GOT3 (cell line): Measurements from ENCODE around the gene DIPK1C.
"Not testable (repeated sequence)": the region's sequence is repeated elsewhere in the genome, so short reads cannot be mapped to it uniquely, and the experiment has no call there.

Experiments
- DNase-seq: peaks from one replicate; lab custom pipeline; 2025; ENCODE audit warnings: mixed read lengths; lab: John Stamatoyannopoulos, UW

Gene DIPK1C

DNA sequence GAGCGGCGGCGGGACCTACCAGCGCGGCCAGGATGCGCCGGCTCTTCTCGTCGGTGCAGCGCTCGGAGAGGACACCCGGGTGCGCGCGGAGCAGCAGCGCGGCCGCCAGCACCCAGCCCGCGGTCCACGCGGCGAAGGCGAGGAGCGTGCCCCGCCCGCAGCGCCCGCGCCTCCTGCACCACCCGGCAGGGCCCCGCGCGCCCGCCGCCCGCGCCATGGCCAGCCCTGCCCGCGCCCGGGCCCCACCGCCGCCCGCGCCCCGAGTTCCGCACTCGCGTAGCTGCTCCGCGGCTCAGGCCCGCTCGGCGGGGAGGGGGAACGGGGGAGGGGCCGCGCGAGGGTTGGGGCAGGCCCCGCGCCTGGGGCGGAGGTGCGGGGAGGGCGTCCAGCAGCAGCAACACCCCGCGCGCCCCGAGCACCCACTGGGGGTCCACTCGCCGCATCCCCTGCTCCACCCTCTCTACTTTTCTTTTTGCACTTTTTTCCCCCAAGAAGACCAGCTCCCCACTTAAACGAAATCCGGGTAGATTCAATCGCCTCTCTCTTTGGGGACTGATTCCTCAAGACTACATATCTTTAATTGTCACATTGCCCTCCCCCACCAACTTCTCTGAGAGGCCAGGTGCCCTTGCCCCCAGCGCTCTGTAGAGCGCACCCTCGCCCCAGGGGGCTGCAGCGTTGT is at the start of gene DIPK1C:
Gene DIPK1C (minus strand): TSS at position 266 of the 682 bp plus-strand sequence. CDS start 49 bp downstream, at position 217.
- DNase-seq, result no peak

DNA sequence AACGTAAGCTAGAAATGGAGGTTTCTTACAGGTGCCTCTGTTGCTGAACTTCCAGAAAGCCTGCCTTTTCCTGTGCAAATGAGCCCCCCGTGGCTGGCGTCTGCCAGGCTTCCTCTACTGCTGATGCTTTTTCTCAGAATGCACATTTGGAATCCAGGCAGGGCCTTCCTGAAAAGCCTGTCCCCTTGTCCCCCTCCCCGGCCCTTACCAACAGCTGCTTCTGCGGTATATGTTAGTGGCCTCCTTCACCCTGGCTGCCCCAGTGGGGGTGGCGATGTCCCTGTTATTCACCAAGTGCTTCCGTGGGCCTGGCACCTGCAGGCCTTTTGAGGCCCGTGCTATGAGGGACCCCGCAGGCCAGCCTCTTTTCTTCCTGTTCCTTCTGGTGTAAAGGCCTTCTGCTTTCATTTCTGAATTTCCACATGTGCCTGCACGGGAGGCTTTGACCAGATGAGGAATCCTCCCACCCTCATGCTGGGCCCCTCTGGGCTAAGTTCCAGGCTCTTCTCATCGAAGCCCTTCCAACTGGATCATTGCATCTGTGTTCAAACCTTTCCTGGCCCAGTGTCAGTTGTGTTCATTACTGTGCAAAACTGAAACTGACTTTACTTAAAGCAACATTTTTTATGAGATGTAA is 49.5 kb upstream of the DIPK1C start:
- no peak for DNase-seq

DNA sequence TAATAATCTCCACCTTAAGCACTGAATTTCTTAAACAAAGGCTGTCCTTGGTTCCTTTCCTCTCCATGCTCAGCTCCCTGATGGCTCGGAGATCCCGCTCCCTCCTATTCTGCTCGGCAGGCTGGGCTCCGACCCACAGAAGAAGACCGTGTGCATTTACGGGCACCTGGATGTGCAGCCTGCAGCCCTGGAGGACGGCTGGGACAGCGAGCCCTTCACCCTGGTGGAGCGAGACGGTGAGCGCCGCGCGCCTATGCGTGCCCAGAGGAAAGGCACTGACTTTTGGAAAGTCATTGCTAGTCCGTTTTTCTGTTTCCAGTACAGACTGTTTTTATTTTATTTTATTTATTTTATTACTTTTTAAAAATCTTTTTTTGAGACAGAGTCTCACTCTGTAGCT is 48.7 kb upstream of the DIPK1C start:
- DNase-seq, result no peak

DNA sequence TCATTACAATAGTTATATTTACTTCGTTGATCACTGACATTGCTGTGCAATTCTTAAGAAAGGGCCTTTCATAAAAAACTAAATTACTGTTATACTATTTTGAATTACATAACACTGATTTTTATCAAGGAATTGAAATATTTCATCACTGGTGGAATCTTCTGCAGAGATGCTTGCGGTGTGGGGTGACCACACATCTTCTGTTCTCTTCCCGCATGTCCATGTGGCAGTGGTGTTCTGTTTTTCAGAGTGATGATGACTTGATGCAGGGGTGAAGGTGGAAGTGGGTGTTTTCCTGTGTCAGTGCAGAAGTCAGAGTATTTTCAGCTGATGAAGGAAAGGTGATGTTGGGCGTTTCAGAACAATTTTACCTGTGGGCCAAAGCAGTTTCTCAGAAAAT is 46.0 kb upstream of the DIPK1C start:
- no peak for DNase-seq

DNA sequence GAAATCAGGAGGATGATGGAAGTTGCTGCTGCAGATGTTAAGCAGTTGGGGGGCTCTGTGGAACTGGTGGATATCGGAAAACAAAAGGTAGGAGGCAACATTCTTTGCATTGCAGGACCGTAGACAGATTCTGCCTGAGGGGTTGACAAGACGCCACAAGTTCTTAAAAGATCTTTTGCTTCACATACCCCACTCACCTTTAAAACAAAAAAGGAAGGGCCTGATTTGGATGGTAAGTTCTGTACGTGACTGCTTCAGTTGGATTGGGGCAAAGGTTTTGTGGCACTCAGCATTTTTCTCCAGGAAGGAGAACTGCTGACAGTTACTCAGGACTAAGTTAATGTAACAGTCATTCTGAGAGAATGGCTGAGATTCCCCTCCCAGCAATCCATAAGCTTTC is 44.3 kb upstream of the DIPK1C start:
- DNase-seq, result no peak

DNA sequence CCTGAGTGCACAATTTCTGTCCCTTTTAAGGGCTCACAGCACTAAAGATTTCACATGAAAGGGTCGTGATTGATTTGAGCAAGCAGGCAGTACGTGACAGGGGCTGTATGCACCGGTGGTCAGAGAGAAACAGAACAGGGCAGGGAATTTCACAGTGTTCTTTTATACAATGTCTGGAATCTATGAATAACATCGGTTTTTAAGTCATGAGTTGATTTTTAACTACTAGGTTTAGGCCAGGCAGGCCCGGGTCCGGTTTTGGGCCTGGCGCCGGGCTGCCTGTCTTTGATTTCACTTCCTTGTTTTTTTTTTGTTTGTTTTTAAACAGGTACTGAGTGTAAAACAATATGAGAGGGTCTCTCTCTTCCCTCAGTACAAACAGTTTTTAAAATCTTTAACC is 43.7 kb upstream of the DIPK1C start:
- DNase-seq, result not testable (repeated sequence)

DNA sequence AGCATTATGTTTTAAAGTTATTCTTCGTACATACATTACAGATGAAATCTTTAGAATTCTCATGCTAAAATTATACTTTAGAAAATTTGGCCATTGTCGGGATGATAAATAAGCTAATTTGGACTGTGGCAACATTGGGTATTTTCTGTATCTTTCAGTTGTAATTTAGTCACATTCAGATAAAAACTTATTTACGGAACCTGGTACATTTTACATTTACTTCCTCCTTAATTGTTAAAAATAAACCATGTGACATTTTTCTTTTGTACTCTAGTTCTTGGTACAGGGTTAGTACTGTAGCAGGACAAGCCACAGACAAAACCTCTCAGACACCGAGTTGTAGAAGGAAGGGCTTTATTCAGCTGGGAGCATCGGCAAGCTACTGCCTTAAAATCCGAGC is 43.3 kb upstream of the DIPK1C start:
- no peak for DNase-seq

DNA sequence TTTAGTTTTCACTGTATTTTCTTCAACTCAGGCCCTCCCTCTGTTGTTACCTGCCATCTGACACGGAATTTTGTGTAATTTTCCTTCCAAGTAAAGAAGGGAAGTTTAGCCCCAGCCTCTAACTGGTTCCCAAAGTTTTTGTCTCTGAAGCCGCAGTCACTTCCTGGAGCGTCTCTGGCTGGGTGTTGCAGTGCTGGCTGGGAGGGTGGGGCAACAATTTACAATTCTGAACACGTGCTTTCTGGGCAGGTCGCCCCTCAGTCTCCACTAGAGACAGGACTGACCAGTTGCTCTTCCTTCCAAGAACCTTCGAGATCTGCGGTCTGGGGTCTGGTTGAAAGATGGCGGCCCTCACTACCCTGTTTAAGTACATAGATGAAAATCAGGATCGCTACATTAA is 42.5 kb upstream of the DIPK1C start:
- DNase-seq, result no peak

DNA sequence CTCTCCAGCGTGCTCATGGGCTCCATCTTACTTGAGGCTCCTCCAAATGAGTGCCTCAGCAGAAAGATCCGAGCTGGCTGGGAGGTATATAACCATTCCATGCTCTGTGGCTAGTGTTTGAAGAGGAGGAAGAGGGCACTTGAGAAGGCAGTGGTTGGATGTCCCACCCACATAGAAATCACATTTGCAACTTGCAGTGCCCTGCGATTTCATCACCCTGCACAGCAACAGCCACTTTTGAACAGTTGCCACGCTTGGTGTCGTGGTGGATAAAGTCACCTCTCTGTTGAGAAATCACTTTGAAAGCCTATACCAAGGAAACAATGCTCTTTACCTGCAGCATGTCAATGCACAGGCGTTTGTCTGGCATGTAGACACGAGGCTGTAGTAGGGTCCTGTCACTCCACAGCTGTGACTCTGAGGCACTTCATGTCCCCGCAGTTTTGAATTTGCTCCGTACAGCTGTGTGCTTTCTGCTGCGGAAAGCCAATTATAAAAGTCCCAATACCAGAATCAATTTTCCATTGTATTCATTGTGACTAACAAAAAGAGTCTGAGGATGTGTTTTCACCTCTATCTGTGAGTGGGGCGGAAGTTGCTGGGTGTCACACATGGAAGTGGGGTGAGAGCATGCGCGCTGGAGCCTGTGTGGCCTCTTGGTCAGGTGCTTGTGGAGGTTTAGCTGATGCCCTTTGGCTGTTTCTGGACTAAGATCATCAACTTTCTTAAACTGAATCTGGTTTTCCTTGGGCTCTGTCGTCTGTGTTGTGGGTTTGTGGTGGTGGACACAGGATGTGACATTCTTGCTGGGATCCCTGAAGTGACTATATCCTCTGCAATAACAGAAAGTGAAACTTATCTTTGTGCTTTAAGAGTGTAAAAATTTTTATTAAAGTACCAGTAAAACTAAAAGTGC is 41.9 kb upstream of the DIPK1C start:
- no peak for DNase-seq

DNA sequence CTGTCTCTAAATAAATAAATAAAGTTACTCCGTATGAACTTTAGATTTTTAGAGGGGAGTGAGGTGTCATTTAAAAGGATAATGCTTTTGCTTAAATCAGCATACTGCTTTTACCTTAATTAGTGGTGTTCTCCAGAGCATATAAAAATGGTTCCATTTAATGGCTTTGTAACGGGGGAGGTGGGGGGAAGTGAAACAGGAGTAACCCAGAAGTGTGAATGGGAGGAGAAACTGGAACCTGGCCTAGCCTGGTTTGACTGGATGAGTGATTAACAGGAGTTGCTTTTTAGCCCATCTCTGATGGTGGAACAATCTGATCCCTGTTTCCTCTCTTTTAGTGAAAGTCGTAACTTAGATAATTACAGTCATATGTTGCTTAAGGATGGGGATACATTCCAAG is 40.7 kb upstream of the DIPK1C start:
- DNase-seq, result no peak

DNA sequence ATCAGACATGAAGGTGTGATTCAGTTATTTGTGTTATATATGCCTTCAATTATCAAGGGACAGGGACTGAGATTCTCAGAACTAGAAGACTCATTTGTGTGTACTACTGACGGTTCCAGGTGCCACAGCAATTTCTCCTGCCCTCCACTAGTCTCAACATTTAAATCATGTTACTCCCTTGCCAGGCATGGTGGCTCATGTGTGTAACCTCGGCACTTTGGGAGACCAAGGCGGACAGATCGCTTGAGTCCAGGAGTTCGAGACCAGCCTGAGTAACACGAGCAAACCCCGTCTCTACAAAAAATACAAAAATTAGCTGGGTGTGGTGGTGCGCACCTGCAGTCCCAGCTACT is 40.2 kb upstream of the DIPK1C start:
- DNase-seq, result no peak

DNA sequence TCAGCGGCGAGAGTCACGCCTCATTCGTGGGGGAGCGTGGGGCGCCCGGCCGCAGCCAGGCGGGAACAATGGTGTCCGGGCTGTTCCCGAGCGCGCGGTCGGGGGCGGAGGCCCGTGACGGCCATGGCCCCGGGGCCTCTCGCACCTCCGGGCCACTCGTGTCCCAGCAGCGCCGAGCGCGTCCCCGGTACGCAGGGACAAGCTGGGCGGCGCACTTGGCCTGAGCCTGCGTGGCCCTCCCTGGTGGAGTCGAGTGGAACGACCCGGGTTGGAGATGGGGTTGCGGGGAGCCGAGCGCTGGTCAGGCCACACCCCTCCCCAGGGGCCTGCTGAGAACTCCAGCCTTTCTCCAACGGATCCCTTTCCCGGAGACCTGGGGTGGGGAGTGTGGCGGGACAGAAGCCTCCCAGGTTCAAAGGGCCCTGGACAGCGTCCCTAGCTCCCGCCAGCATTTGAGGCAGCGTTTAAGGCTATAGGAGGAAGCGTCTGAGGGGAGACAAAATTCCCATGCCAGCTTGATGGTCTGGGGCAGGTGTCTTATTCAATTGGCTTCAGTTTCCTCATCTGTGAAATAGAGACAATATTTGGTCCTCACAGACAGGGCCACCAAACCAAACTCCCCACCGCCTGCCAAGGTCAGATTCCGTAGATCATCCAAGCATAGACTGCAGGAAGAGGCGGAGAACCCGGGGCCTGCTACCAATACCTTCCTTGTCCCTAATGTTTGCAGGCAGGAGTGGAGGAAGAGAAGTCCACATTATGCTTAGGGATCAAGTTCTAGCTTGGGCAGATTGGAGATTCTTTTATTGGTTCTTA is 39.6 kb upstream of the DIPK1C start:
- DNase-seq, result no peak

DNA sequence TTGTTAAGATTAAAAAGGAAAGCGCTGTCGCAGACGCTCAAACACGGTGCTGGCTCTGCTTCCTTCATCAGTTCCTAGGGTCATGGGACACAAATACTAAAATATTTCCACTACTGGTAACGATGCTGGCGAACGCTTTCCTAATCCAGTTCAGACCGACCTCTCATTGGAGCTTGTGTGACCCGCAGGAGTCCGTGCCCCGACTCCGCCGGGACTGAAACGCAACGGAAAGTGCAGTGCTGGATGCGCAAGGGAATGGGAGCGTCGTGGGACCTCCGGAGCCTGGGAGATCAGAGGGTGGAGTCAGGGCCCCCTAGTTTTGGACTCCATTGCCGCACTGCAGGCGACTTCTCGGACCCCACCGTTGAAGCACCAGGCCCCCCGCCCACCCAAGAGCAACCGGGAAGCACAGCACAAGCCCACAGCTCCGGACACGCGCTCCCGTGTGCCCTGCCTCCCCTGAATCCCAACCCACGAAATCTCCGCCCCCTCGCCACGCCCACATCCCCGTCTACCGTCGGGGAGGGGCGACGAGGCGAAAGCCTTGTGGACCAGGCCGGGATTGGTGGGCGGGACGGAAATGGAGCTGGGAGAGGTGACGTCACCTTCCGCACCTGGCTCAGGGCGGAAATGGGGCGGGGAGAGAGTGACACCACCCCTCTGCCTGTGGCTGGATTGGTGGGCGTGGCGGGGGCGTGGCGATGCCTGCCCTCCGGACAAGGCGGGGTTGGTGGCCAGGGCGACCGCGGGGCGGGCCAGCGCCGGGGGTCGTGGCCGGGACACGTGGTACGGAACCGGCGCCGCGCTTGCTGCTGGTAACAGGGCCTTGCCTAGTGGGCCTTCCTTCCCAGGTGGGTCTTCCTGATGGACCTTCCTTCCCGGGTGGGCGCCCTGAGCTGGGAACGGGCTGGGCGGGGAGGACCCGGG is 38.7 kb upstream of the DIPK1C start, which contains the start of gene CNDP2:
Gene CNDP2 (plus strand): TSS at position 783 of the 927 bp plus-strand sequence. CDS start 3,611 bp downstream, outside the sequence.
- DNase-seq, result peak; percentile 88

DNA sequence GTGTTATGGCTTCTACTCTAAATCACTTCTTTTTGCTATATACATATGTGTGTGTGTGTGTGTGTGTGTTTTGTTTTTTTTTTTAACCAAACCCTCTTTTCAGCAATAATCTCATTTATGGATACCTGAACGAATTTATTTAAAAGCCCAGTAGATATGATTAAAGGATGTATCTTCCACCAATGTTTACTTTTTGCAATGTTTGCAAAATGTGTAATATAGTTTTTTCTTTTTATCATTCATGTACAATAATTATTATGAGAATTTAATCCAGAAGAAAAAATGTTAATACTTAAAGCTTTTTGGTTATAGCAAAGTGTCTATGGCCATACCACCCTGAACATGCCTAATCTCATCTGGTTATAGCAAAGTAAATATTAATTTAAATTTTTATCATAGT is 37.4 kb upstream of the DIPK1C start:
- no peak for DNase-seq

DNA sequence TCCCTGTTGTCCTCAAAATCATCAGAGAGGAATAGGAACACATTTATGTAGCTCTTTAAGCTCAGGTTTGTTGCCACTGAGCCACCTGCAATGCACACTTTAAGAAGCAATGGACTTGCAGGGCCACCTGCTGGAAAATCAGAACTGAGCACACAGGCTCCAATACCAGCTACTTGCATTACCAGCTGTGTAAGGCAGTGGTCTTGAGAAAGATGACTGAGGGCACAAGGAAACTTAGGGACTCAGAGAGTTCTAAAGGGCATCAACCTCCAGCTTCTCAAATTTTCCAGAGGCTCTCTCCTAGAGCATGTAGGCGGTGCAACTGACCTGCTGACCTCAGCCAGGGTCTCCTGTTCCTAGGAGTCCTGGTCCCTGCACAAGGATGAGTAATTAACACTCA is 36.6 kb upstream of the DIPK1C start:
- no peak for DNase-seq

DNA sequence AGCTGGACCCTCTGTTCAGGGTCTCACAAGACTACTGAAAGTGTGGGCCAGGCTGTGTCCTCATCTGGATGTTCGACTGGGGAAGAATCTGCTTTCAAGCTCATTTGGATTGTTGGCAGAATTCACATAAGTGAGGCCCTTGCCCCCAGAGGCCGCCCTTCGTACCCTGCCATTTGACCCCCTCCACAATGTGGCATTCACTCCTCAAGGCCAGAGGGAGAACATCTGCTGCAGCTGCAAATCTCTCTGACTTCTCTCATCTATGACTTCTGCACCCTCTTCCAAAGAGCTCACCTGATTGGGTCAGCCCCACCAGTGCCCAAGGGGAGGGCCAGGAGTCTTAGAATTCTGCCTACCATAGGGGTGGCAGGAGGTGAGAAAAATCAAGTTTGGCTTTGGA is 35.2 kb upstream of the DIPK1C start:
- DNase-seq, result no peak

DNA sequence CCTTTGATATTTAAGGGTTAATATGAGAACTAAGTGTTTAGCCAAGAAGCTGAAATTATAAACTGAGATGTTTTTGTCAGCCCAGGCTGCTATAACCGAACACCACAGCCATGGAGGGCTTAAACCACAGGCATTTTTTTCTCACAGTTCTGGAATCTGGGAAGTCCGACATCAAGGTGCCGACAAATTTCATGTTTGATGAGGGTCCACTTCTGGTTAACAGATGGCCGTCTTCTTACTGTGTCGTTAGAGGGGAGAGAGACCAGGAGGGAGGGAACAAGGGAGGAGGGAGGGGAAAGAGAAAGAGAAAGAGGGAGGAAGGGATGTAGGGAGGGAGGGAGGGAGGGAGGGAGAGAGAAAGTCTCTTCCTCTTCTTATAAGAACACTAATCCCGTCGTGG is 32.6 kb upstream of the DIPK1C start:
- no peak for DNase-seq

DNA sequence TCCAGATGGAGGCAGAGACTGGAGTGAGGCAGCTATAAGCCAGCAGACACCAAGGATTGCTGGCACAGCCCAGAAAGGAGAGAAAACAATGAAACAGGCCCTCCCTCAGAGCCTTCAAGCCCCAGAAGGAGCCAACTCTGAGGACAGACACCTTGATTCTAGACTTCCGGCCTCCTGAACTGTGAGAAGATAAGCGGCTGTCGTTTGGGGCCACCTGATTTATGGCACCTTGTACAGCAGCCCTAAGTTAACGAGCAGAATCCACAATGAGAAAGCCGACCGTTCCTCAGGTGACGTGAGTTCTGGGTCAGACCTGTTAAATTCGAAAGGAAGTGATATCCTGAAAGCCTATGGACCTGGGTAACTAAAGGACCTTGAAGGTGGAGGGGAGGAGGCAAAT is 31.8 kb upstream of the DIPK1C start:
- no peak for DNase-seq

DNA sequence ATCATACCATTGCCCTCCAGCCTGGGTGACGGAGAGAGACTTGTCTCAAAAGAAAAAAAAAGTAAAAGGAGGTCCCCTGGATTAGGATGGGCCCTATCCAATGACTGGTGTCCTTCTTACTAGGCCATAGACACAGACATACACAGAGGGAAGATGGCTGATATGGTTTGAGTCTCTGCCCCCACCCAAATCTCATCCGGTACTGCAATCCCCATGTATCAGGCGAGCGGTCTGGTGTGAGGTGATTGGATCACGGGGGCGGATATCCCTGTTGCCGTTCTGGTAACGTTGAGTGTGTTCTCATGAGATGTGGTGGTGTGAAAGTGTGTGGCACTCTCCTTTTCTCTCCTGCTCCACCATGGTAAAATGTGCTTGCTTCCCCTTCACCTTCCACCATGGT is 31.2 kb upstream of the DIPK1C start:
- no peak for DNase-seq

DNA sequence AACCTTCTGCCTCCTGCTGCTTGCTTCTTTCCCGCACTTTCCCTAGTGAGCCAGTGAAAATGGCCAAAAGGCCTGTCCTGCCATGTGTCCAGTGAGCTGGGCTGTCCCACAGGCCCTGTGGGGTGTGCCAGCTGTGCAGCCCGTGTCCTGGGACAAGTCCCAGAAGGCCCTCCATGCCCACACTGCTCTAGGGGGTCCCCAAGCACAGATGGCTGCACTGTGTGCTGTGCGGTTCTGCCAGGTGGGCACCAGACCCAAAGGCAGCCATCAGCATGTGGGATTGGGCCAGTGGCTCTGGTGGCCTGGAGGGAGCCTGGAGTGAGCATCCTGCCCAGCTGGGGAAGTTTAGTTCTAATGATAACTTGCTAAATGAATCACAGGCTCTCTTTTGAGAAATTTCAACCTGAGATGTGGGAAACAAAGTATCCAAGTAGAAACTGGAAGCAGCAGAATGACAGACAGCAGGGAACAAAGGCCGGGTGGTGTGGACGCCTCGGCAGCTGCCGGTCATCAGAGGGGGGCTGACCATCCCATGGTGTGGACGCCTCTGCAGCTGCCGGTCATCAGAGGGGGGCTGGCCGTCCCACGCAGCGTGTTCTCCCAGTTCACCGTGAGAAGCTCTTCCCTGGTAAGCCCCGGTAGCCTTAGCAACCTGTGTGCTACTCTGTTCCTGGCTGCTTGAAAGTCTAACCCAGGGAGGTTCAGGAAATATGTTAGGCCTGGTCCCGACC is 29.2 kb upstream of the DIPK1C start:
- no peak for DNase-seq
